Thymus (tissue), 14 donors: ENCODE data around the gene GNLY. TPM values are rescaled to one million over a fixed set of nuclear protein-coding genes. Genes with fewer than 3 reads are reported as not detected.
A peak's percentile ranks its signal among the peaks of the same experiment; 100 is the strongest.

Experiments
- DNase-seq, 9 donors: peaks; one replicate each; pipeline ENCODE4 v3.0.0-alpha.2; 2013; ENCODE audit warnings: low spot score in 9 of 9, low read depth in 6 of 9, missing footprints in 1 of 9
- H3K27ac ChIP-seq, 2 donors: one replicate each; pipeline ENCODE4 v1.5.1; 2013; ENCODE audit warnings: control low read depth in 1 of 2, low read depth in 1 of 2, low read length in 1 of 2, mild to moderate bottlenecking in 1 of 2, moderate library complexity in 1 of 2
- H3K27me3 ChIP-seq, 2 donors: one replicate each; pipeline ENCODE4 v1.5.1; 2013; ENCODE audit warnings: low read length in 1 of 2; ENCODE audit not compliant: control insufficient read depth in 2 of 2, insufficient read depth in 1 of 2
- H3K36me3 ChIP-seq, 2 donors: one replicate each; pipeline ENCODE4 v1.5.1; 2013; ENCODE audit warnings: low read length in 1 of 2, mild to moderate bottlenecking in 1 of 2, moderate library complexity in 1 of 2; ENCODE audit not compliant: control insufficient read depth in 2 of 2, insufficient read depth in 2 of 2
- H3K4me1 ChIP-seq, 2 donors: one replicate each; pipeline ENCODE4 v1.5.1; 2013; ENCODE audit warnings: low read length in 2 of 2; ENCODE audit not compliant: control insufficient read depth in 2 of 2, insufficient read depth in 2 of 2
- H3K4me3 ChIP-seq, 2 donors: one replicate each; pipeline ENCODE4 v1.5.1; 2013; ENCODE audit warnings: low read length in 2 of 2, control low read depth in 1 of 2, mild to moderate bottlenecking in 1 of 2
- H3K9me3 ChIP-seq, 2 donors: one replicate each; pipeline ENCODE4 v1.5.1; 2013; ENCODE audit warnings: low read length in 1 of 2, mild to moderate bottlenecking in 1 of 2; ENCODE audit not compliant: control insufficient read depth in 2 of 2, insufficient read depth in 1 of 2
- WGBS: extraction: QIAGEN DNeasy Blood & Tissue Kit; methylation state at CpG from one replicate; pipeline ENCODE4 v1.1.7; 2013; 5-methylcytosine and 5-hydroxymethylcytosine counted together
- long read RNA-seq, 10 donors: transcript quantifications; one replicate each; lab custom pipeline, GENCODE V29; 2026
- polyA plus RNA-seq: library from polyadenylated mRNA; stranded (reverse); fragments of 200-250 nt; gene quantifications from one replicate; pipeline ENCODE4 v1.2.3, GENCODE V29; 2013
- total RNA-seq: library from RNA; stranded (reverse); fragments of 120-200 nt; gene quantifications from one replicate; pipeline ENCODE4 v1.2.4, GENCODE V29; 2013
- donor health status: healthy.

Gene GNLY
- total RNA-seq = 1.7 TPM
- 7.0 TPM for polyA plus RNA-seq
- long read RNA-seq, donor 1 = 0 reads
- long read RNA-seq, donor 2, partial matches to known transcripts = 0 of 3 reads
- long read RNA-seq, donor 2, other reads (novel, unspliced or antisense) = 0 of 3 reads
- long read RNA-seq, donor 3, partial matches to known transcripts = 0 of 4 reads
- long read RNA-seq, donor 3, other reads (novel, unspliced or antisense) = 0 of 4 reads
- long read RNA-seq, donor 4, partial matches to known transcripts = 0 of 4 reads
- long read RNA-seq, donor 4, other reads (novel, unspliced or antisense) = 0 of 4 reads
- long read RNA-seq, donor 5, partial matches to known transcripts = 0 of 4 reads
- long read RNA-seq, donor 5, other reads (novel, unspliced or antisense) = 0 of 4 reads
- long read RNA-seq, donor 6, partial matches to known transcripts = 0 of 1 reads
- long read RNA-seq, donor 6, other reads (novel, unspliced or antisense) = 0 of 1 reads
- long read RNA-seq, donor 7, partial matches to known transcripts = 0 of 1 reads
- long read RNA-seq, donor 7, other reads (novel, unspliced or antisense) = 0 of 1 reads
- long read RNA-seq, donor 8, partial matches to known transcripts = 0 of 1 reads
- long read RNA-seq, donor 8, other reads (novel, unspliced or antisense) = 0 of 1 reads
- long read RNA-seq, donor 9 = 0 reads
- long read RNA-seq, donor 10 = 0 reads

DNA sequence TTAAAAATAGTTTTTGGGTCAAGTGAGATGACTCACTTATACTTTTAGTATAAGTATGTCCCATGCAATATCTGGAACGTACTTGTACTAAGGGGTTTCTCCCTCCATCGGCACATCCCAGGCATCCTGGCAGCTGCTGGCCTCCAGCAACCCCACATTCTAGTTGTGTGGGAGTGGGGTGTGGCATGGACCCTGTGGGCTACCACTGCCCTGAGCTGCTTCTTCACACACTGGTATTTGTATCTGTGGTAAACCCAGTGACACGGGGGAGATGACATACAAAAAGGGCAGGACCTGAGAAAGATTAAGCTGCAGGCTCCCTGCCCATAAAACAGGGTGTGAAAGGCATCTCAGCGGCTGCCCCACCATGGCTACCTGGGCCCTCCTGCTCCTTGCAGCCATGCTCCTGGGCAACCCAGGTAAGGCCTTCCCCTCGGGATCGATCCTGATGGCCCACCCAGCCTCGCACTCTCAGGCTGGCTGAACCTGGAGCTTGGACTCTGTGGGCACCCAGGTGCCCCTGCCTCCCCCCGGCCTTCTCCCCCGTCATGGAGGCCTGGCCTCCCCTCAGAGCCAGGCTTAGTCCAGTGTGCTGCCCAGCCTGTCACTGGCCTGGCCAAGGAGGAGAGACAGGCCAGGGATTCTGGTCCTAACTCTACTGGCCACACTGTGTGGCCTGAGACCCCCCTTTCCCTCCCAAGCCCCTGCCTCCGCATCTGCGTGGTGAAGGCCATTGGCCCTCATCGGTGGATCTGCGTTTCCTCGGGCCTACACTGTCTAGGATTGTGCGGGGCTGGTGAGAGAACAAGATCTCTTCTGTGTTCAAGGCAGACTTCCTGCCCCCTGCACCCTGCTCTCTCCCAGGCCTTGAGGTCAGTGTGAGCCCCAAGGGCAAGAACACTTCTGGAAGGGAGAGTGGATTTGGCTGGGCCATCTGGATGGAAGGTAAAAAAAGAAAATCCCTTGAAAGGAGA is at the start of gene GNLY:
GNLY (plus strand) TSS at position 307 of the 974 bp plus-strand sequence; CDS start at position 368, 61 bp downstream.
- Histone ChIP-seq H3K4me1 (peaks cover 0 to 12% of the 10 kb centered on the region in 2 donors), H3K36me3 (no peaks in the 10 kb centered on the region), H3K4me3 (no peak within 1 kb of the TSS), H3K9me3 (no peaks in the 10 kb centered on the region), H3K27me3 (no peaks in the 10 kb centered on the region), H3K27ac (no peak within 1 kb of the TSS)
- 98% methylated on average over 15 of the region's 15 CpGs for WGBS
- DNase-seq = no peak

DNA sequence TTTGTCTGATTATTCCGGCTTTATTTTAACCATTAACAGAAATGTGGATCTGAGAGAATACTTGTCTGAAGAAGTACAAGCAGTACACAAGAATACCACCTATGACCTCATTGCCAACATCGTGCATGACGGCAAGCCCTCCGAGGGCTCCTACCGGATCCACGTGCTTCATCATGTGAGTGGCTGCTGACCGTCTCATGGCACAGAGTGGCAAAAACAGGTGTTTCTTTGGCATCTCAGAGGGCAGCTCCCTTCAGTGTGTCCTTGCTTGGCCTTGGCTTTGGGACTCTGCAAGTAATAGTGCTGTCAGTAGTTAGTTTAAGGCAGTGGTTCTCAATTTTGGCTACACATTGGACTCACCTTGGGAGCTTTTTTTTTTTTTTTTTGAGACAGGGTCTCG is 49.2 kb upstream of the GNLY start:
- H3K36me3 ChIP-seq = peaks cover 75 to 94% of the 10 kb centered on the region in 2 donors
- no peak for DNase-seq
- H3K27me3 ChIP-seq = no peaks in the 10 kb centered on the region
- no peak overlapping the region for H3K27ac ChIP-seq
- H3K9me3 ChIP-seq = no peaks in the 10 kb centered on the region
- no peak overlapping the region for H3K4me3 ChIP-seq
- 98% methylated on average over 8 of the region's 8 CpGs for WGBS
- no peaks in the 10 kb centered on the region for H3K4me1 ChIP-seq

DNA sequence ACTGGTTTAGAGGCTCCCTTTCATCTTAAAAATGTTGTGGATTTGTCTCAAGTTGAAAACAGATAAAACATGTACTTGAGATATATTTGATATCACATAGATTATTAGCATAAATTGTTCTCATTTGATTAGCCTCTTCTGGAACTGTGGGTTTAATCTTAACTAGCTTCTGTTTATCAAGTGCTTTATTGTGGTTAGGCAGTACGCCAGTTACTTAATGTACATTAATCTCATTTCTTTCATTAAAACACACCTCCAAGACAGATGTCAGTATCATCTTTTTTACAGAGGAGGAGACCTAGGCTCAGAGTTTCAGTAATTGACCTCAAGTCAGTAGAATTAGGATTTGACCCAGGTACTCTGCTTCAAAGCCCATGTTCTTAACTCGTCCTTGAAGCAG is 48.0 kb upstream of the GNLY start:
- Histone ChIP-seq H3K27ac (no peak overlapping the region), H3K4me3 (no peak overlapping the region), H3K27me3 (no peaks in the 10 kb centered on the region), H3K36me3 (peaks cover 80 to 95% of the 10 kb centered on the region in 2 donors), H3K4me1 (no peaks in the 10 kb centered on the region), H3K9me3 (no peaks in the 10 kb centered on the region)
- WGBS = 91% methylated on average over 2 of the region's 2 CpGs
- no peak for DNase-seq

DNA sequence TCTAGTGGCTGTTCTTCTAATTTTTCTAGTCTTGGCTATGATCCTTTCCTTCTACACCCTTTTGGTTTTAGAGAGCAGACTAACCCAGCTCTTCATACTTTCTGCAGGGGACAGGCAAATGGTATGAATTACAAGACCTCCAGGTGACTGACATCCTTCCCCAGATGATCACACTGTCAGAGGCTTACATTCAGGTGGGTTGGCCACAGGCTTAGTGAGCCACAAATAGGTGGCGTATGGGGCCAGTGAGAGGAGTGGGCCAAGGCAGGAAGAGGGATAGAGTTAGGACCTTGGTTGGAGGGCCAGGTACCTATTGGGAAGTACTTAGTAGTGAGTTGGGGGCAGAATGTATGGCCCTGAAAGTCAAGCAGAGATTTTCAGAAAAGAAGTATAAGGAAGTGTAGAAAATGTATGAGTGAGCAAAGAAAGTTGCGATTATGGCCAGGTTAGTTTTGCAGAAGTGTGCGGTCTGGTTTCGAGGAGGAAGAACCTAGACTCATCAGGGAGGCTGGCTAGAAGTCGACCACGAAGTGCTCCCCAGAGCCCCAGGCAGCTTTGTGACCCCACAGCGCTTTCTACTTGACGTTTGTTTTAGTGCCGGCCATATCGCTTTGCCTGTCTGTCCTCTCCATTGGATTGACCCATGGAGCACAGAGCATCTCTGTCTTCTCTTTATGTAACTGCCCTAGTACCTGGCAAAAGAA is 46.2 kb upstream of the GNLY start:
- Histone ChIP-seq H3K4me1 (no peaks in the 10 kb centered on the region), H3K9me3 (no peaks in the 10 kb centered on the region), H3K27me3 (no peaks in the 10 kb centered on the region), H3K36me3 (peaks cover 79 to 91% of the 10 kb centered on the region in 2 donors), H3K27ac (no peak overlapping the region), H3K4me3 (no peak overlapping the region)
- WGBS = 96% methylated on average over 10 of the region's 10 CpGs
- DNase-seq = no peak

DNA sequence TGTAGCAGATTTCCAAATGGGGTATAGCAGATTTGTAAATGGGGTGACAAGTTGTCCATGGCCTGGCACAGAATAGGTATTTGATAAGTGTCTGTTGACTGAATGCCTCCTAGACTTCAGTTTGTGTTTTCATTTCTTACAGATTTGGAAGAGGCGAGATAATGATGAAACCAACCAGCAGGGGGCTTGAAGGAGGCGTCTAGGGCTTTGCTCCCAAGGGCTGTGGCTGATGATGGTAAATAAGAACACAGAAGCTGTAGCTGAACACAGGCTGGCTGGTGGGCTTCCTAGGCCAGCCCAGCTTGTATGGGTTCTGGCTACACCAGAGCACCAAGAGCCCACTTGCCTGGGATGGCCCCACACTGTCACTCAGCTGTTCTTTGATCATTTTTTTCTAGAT is 45.5 kb upstream of the GNLY start:
- H3K36me3 ChIP-seq = peaks cover 76 to 91% of the 10 kb centered on the region in 2 donors
- peak in 2 of 9 donors; percentile 28 to 43 for DNase-seq

DNA sequence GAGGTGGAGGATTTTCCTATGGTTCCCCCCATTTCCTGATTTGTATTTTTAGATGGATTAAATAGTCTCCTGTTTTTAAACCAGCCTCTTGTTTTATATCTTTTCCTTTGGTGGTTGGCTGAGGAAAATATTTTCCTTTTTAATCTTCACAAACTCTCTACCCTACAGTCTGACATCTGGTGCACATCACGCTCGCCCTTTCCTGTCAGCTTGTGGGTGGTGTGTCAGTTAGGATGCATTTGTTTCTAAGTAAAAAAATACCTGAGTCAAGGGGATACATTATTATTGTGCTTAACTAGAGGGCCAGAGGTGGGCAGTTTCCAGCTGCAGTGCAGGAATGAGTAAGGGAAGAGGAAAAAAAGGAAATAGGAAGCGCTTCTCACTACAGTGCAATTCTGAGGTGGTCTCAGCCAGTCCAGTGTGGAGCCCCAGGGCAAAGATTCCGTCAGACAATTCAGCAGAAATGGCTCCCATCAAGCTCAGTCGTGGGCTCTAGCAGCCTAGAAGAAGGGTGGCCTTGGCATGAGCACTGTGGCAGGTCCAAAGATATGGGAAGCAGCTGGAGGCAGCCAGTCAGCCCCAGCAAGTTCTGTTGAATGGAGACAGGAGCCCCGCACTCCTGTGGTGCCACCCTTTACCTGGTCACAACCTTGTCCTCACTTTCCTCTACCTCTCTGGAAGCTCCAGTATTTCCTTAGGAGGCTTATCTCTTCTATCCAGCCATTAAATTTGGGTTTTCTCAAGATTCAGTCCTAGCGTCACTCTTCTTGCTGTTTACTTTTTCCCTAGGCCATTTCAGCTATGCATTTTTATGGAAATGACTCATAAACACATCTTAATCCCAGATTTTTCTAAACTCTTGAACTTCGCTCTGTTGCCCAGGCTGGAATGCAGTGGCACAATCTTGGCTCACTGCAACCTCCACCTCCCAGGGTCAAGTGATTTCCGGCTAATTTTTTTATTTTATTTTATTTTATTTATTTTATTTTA is 44.7 kb upstream of the GNLY start:
- DNase-seq = no peak
- 93% methylated on average over 9 of the region's 9 CpGs for WGBS
- Histone ChIP-seq H3K4me1 (no peaks in the 10 kb centered on the region), H3K9me3 (no peaks in the 10 kb centered on the region), H3K4me3 (no peak overlapping the region), H3K36me3 (peaks cover 70 to 83% of the 10 kb centered on the region in 2 donors), H3K27me3 (no peaks in the 10 kb centered on the region), H3K27ac (no peak overlapping the region)

More for the DNA sequence above, 45.5 kb upstream of the GNLY start:
- Histone ChIP-seq H3K27me3 (no peaks in the 10 kb centered on the region), H3K4me1 (no peaks in the 10 kb centered on the region), H3K4me3 (no peak overlapping the region), H3K27ac (no peak overlapping the region), H3K9me3 (no peaks in the 10 kb centered on the region)
- 87% methylated on average over 2 of the region's 2 CpGs for WGBS

DNA sequence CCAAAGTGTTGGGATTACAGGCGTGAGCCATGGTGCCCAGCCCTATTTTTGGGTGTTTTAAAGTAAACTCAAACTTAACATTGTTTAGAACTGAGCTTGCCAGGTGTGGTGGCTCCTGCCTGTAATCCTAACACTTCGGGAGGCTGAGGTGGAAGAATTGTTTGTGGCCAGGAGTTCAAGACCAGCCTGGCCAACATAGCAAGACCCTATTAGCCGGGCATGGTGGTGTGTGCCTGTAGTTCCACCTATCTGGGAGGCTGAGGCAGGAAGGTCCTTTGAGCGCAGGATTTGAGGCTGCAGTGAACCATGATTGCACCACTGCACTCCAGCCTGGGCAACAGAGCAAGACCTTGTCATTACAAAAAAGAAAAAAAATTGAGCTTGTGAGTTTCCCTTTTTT is 43.7 kb upstream of the GNLY start:
- no peaks in the 10 kb centered on the region for H3K9me3 ChIP-seq
- H3K4me1 ChIP-seq = no peaks in the 10 kb centered on the region
- DNase-seq = no peak
- H3K4me3 ChIP-seq = no peak overlapping the region
- no peak overlapping the region for H3K27ac ChIP-seq
- H3K27me3 ChIP-seq = no peaks in the 10 kb centered on the region
- over 99% methylated on average over 4 of the region's 4 CpGs for WGBS
- peaks cover 61 to 74% of the 10 kb centered on the region in 2 donors for H3K36me3 ChIP-seq
